RWPE1 (cell line): ENCODE data around the gene ATMIN.

Experiments
- CTCF ChIA-PET: fragments of 350-600 bp; sonication (Branson Sonifier 250); formaldehyde crosslinking; extraction: SDS; loops from one replicate; lab custom pipeline; 2021; lab: Yijun Ruan, JAX
- POLR2A ChIA-PET: fragments of 400-600 bp; formaldehyde crosslinking; extraction: SDS; loops from one replicate; lab custom pipeline; 2020; ENCODE audit warnings: antibody characterized with exemption; ENCODE audit not compliant: low non-redundant PET; lab: Yijun Ruan, JAX
- DNase-seq: peaks from one replicate; pipeline ENCODE4 v3.0.0; 2012; ENCODE audit warnings: low spot score
- H3K27ac ChIP-seq: fragments of 450-650 bp; 2 replicates; pipeline ENCODE4 v1.5.1; 2017
- CTCF ChIP-seq: fragments of 450-650 bp; conservative IDR thresholded peaks from 2 replicates; pipeline ENCODE4 v1.5.1; 2017; ENCODE audit warnings: low read depth, mild to moderate bottlenecking

ATMIN gene

GRCh38 chr16:81061307-81061640 lies 25.6 kb downstream of the ATMIN start:
- CTCF ChIA-PET, result no interaction called here
- H3K27ac ChIP-seq, result no peak overlapping the region
- TF ChIP-seq CTCF, result no peak
- POLR2A ChIA-PET, result no interaction called here
- DNase-seq, result no peak

GRCh38 chr16:81061871-81062608 lies 26.4 kb downstream of the ATMIN start:
- DNase-seq, result no peak

GRCh38 chr16:81066681-81067080 lies 31.0 kb downstream of the ATMIN start:
- CTCF ChIA-PET, result no interaction called here
- TF ChIP-seq CTCF, result no peak

More at GRCh38 chr16:81061871-81062608, 26.4 kb downstream of the ATMIN start:
- POLR2A ChIA-PET, result no interaction called here
- no peak for TF ChIP-seq CTCF
- no peak overlapping the region for H3K27ac ChIP-seq
- CTCF ChIA-PET, result no interaction called here

GRCh38 chr16:81067166-81067565 lies 31.5 kb downstream of the ATMIN start:
- POLR2A ChIA-PET, result no interaction called here
- H3K27ac ChIP-seq, result peak overlapping the region; percentile 48
- TF ChIP-seq CTCF, result no peak
- CTCF ChIA-PET, result no interaction called here
- no peak for DNase-seq

More at GRCh38 chr16:81066681-81067080, 31.0 kb downstream of the ATMIN start:
- POLR2A ChIA-PET, result no interaction called here
- no peak for DNase-seq
- no peak overlapping the region for H3K27ac ChIP-seq

GRCh38 chr16:81069063-81069462 lies 33.4 kb downstream of the ATMIN start:
- ChIA-PET POLR2A (no interaction called here), CTCF (no interaction called here)
- DNase-seq, result no peak
- no peak for TF ChIP-seq CTCF
- H3K27ac ChIP-seq, result no peak overlapping the region

GRCh38 chr16:81070979-81071378 lies 35.3 kb downstream of the ATMIN start:
- CTCF ChIA-PET, result interaction anchor here (0.6 kb wide), 2 partner anchors 46 to 67 kb away, joined by 3 to 6 read pairs; no protein-coding TSS in a partner anchor
- TF ChIP-seq CTCF, result no peak
- no peak for DNase-seq
- POLR2A ChIA-PET, result no interaction called here
- no peak overlapping the region for H3K27ac ChIP-seq
